DOHH2 (cell line): ENCODE results near the gene MTHFD2L.

Source experiments
- EZH2phosphoT487 ChIP-seq: fragments of 200-600 bp; sonication (generic); IDR thresholded peaks from 2 replicates; pipeline ENCODE4 v1.6.1; 2017; ENCODE audit warnings: borderline replicate concordance, mild to moderate bottlenecking, antibody characterized with exemption, low read length, moderate library complexity, mixed read lengths
- TF ChIP-seq, protein P1 (sequence below): fragments of 200-600 bp; sonication (generic); IDR thresholded peaks from one replicate; pipeline ENCODE4 v1.5.1; 2014; ENCODE audit warnings: antibody characterized with exemption, mild to moderate bottlenecking, low read depth, low read length; ENCODE audit not compliant: poor library complexity, severe bottlenecking

DNA sequence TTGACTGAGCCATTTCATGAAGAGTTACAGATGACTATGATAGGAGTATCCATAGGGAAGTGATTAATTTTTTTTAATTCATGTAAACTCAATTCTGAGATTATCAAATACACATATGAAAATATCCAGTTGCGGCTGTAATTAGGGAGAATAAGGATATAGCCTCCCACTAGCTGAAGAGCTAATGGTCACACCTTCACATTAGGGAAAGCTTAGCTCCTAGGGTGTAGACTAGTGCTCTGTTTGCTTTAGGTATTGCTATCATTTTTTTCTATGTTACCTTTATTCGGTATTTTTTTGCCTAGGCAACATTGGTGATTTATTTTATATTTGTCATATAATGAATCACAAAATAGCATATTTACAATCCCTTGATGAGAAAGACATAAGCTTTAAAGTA lies 110.7 kb downstream of the MTHFD2L start:
- TF ChIP-seq, protein P1, sequence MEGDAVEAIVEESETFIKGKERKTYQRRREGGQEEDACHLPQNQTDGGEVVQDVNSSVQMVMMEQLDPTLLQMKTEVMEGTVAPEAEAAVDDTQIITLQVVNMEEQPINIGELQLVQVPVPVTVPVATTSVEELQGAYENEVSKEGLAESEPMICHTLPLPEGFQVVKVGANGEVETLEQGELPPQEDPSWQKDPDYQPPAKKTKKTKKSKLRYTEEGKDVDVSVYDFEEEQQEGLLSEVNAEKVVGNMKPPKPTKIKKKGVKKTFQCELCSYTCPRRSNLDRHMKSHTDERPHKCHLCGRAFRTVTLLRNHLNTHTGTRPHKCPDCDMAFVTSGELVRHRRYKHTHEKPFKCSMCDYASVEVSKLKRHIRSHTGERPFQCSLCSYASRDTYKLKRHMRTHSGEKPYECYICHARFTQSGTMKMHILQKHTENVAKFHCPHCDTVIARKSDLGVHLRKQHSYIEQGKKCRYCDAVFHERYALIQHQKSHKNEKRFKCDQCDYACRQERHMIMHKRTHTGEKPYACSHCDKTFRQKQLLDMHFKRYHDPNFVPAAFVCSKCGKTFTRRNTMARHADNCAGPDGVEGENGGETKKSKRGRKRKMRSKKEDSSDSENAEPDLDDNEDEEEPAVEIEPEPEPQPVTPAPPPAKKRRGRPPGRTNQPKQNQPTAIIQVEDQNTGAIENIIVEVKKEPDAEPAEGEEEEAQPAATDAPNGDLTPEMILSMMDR, result no peak
- no peak for TF ChIP-seq EZH2phosphoT487
